Measurements from ENCODE around the gene UMODL1.

UMODL1 gene

GRCh38 chr21:42040411-42041180 lies 30.5 kb upstream of the UMODL1 start:
- no peak for DNase-seq (ENCODE audit: low read depth)

- no peak for DNase-seq (ENCODE audit: low read depth)
These were observed 29.9 kb upstream of the UMODL1 start for GRCh38 chr21:42041246-42041645.

- no peak for DNase-seq (ENCODE audit: low read depth)
These were observed 29.4 kb upstream of the UMODL1 start for GRCh38 chr21:42041711-42042110.

GRCh38 chr21:42042651-42043050 lies 28.5 kb upstream of the UMODL1 start:
- DNase-seq (ENCODE audit: low read depth), result no peak

GRCh38 chr21:42043201-42043895 lies 27.8 kb upstream of the UMODL1 start:
- no peak for DNase-seq (ENCODE audit: low read depth)

- no peak for DNase-seq (ENCODE audit: low read depth)
These were observed 27.2 kb upstream of the UMODL1 start for GRCh38 chr21:42043961-42044360.

- no peak for DNase-seq (ENCODE audit: low read depth)
These were observed 26.1 kb upstream of the UMODL1 start for GRCh38 chr21:42044871-42045495.

- DNase-seq (ENCODE audit: low read depth), result no peak
These were observed 23.1 kb upstream of the UMODL1 start for GRCh38 chr21:42047821-42048613.

GRCh38 chr21:42048870-42049577 lies 22.1 kb upstream of the UMODL1 start:
- no peak for DNase-seq (ENCODE audit: low read depth)

GRCh38 chr21:42049578-42050430 lies 21.3 kb upstream of the UMODL1 start:
- no peak for DNase-seq (ENCODE audit: low read depth)

- DNase-seq (ENCODE audit: low read depth), result no peak
These were observed 19.3 kb upstream of the UMODL1 start for GRCh38 chr21:42051788-42052187.

GRCh38 chr21:42055425-42055824 lies 15.7 kb upstream of the UMODL1 start:
- no peak for DNase-seq (ENCODE audit: low read depth)

- DNase-seq (ENCODE audit: low read depth), result no peak
These were observed 14.6 kb upstream of the UMODL1 start for GRCh38 chr21:42056468-42056867.

- no peak for DNase-seq (ENCODE audit: low read depth)
These were observed 14.0 kb upstream of the UMODL1 start for GRCh38 chr21:42056996-42057689.

GRCh38 chr21:42057851-42058437 lies 13.2 kb upstream of the UMODL1 start:
- no peak for DNase-seq (ENCODE audit: low read depth)

GRCh38 chr21:42058631-42059111 lies 12.4 kb upstream of the UMODL1 start:
- DNase-seq (ENCODE audit: low read depth), result no peak

- no peak for DNase-seq (ENCODE audit: low read depth)
These were observed 12.0 kb upstream of the UMODL1 start for GRCh38 chr21:42059141-42059540.

- DNase-seq (ENCODE audit: low read depth), result no peak
These were observed 11.4 kb upstream of the UMODL1 start for GRCh38 chr21:42059721-42060120.

- DNase-seq (ENCODE audit: low read depth), result no peak
These were observed 11.0 kb upstream of the UMODL1 start for GRCh38 chr21:42060166-42060565.

Measured in stimulated activated CD8-positive, alpha-beta memory T cell treated with anti-CD3 and anti-CD28 coated beads, Interleukin-12 subunit alpha, Interleukin-12 subunit beta, amount 100 ng/mL, for 1 hour (primary cell).